HG03025 (cell line): ENCODE results near the gene DNAH10.
"Not testable (repeated sequence)": the region's sequence is repeated elsewhere in the genome, so short reads cannot be mapped to it uniquely, and the experiment has no call there.

ENCODE experiments used
- ATAC-seq: cut with Tn5 transposase; IDR thresholded peaks from one replicate; pipeline ENCODE4 v1.9.1; 2021; ENCODE audit warnings: mild to moderate bottlenecking, moderate library complexity; ENCODE audit not compliant: unreplicated experiment, low FRiP score

The DNAH10 gene

GRCh38 chr12:123787466-123787865 lies 25.4 kb downstream of the DNAH10 start:
- ATAC-seq: no peak

- no peak for ATAC-seq
Observed at GRCh38 chr12:123788541-123788940, 26.4 kb downstream of the DNAH10 start.

GRCh38 chr12:123789422-123789821 lies 27.3 kb downstream of the DNAH10 start:
- ATAC-seq: not testable (repeated sequence)

- no peak for ATAC-seq
Observed at GRCh38 chr12:123790905-123791467, 28.9 kb downstream of the DNAH10 start.

GRCh38 chr12:123794027-123794426 lies 31.9 kb downstream of the DNAH10 start:
- no peak for ATAC-seq

GRCh38 chr12:123798518-123798917 lies 36.4 kb downstream of the DNAH10 start:
- no peak for ATAC-seq

- ATAC-seq: no peak
Observed at GRCh38 chr12:123799227-123799626, 37.1 kb downstream of the DNAH10 start.

GRCh38 chr12:123801573-123802178 lies 39.6 kb downstream of the DNAH10 start:
- ATAC-seq: no peak

- no peak for ATAC-seq
Observed at GRCh38 chr12:123805173-123805572, 43.1 kb downstream of the DNAH10 start.

GRCh38 chr12:123807002-123807401 lies 44.9 kb downstream of the DNAH10 start:
- no peak for ATAC-seq

GRCh38 chr12:123807670-123808069 lies 45.6 kb downstream of the DNAH10 start:
- no peak for ATAC-seq

GRCh38 chr12:123808167-123808566 lies 46.1 kb downstream of the DNAH10 start:
- ATAC-seq: no peak

GRCh38 chr12:123813349-123813748 lies 51.2 kb downstream of the DNAH10 start:
- ATAC-seq: no peak

- no peak for ATAC-seq
Observed at GRCh38 chr12:123815968-123816367, 53.9 kb downstream of the DNAH10 start.

- no peak for ATAC-seq
Observed at GRCh38 chr12:123816896-123817537, 54.9 kb downstream of the DNAH10 start.

GRCh38 chr12:123822804-123823203 lies 60.7 kb downstream of the DNAH10 start:
- no peak for ATAC-seq

- ATAC-seq: no peak
Observed at GRCh38 chr12:123828120-123828519, 66.0 kb downstream of the DNAH10 start.

- ATAC-seq: no peak
Observed at GRCh38 chr12:123828854-123829547, 66.9 kb downstream of the DNAH10 start.

- ATAC-seq: no peak
Observed at GRCh38 chr12:123829561-123829960, 67.5 kb downstream of the DNAH10 start.

GRCh38 chr12:123830675-123831074 lies 68.6 kb downstream of the DNAH10 start:
- no peak for ATAC-seq

- ATAC-seq: no peak
Observed at GRCh38 chr12:123832052-123832451, 70.0 kb downstream of the DNAH10 start.
